Stomach (tissue), 9 donors: ENCODE data around the gene THSD7B. TPM values are rescaled to one million over a fixed set of nuclear protein-coding genes. Genes with fewer than 3 reads are reported as not detected.

ENCODE experiments used
- DNase-seq, 2 donors: peaks; one replicate each; pipeline versions ENCODE4 v3.0.0 to v3.0.0-alpha.2; 2013 to 2019
- H3K27ac ChIP-seq, 5 donors: fragments of 200-600 bp in 4 of 5; sonication (generic) in 4 of 5; one replicate each; pipeline ENCODE4 v1.5.1; 2013 to 2019; ENCODE audit warnings: mild to moderate bottlenecking in 1 of 5, moderate library complexity in 1 of 5
- H3K27me3 ChIP-seq, 3 donors: fragments of 200-600 bp; sonication (generic); one replicate each; pipeline ENCODE4 v1.5.1; 2017 to 2019; ENCODE audit warnings: mixed run types in 1 of 3
- H3K36me3 ChIP-seq, 4 donors: fragments of 200-600 bp; sonication (generic); 1 replicate in 3 of 4; 2 replicates in 1 of 4; pipeline ENCODE4 v1.5.1; 2016 to 2019
- H3K4me1 ChIP-seq, 4 donors: fragments of 200-600 bp; sonication (generic); one replicate each; pipeline ENCODE4 v1.5.1; 2016 to 2019
- H3K4me3 ChIP-seq, 4 donors: fragments of 200-600 bp; sonication (generic) in 3 of 4; one replicate each; pipeline ENCODE4 v1.5.1; 2016 to 2019; ENCODE audit warnings: mild to moderate bottlenecking in 1 of 4
- H3K9me3 ChIP-seq, 4 donors: fragments of 200-600 bp; sonication (generic); one replicate each; pipeline ENCODE4 v1.5.1; 2016 to 2019
- EP300 ChIP-seq: sonication (generic); formaldehyde crosslinking; IDR thresholded peaks from one replicate; pipeline ENCODE4 v1.6.1; 2017; ENCODE audit warnings: antibody characterized with exemption
- POLR2A ChIP-seq, 4 donors: fragments of 450-650 bp; IDR thresholded peaks; one replicate each; pipeline ENCODE4 v1.6.1; 2016; ENCODE audit warnings: antibody characterized with exemption in 4 of 4, control low read depth in 2 of 4, mild to moderate bottlenecking in 1 of 4, moderate library complexity in 1 of 4
- POLR2AphosphoS5 ChIP-seq, 3 donors: sonication (generic); formaldehyde crosslinking; IDR thresholded peaks; one replicate each; pipeline ENCODE4 v1.6.1; 2016; ENCODE audit warnings: antibody characterized with exemption in 3 of 3
- WGBS, 5 donors: extraction: QIAGEN DNeasy Blood & Tissue Kit in 3 of 5; methylation state at CpG; one replicate each; pipeline versions ENCODE4 v1.1.5 to v1.1.7; 2013 to 2018; 5-methylcytosine and 5-hydroxymethylcytosine counted together
- intact Hi-C: fragments of 100-400 bp; cut with DNase I; formaldehyde crosslinking; loops from one replicate; pipeline ENCODE4 v1.15.1; 2023; ENCODE audit warnings: low total_unique reads
- polyA plus RNA-seq, 3 donors: library from polyadenylated mRNA; stranded (reverse); fragments of 200-250 nt; gene quantifications; one replicate each; pipeline ENCODE4 v1.2.3, GENCODE V29; 2013
- total RNA-seq, 5 donors: library from RNA; depleted of rRNA; stranded (reverse); fragments of >200 nt; gene quantifications; one replicate each; pipeline versions ENCODE4 v1.1.0 to v1.2.3, GENCODE V29; 2014 to 2016
- TF ChIP-seq, protein P1 (sequence below), 7 experiments: fragments of 450-650 bp in 4 of 7; fragments of 200-600 bp in 3 of 7; sonication (generic) in 3 of 7; IDR thresholded peaks; one replicate each; pipeline ENCODE4 v1.5.1; 2016 to 2019; ENCODE audit warnings: antibody characterized with exemption in 7 of 7, control low read depth in 2 of 7, mild to moderate bottlenecking in 1 of 7
- donor health status: healthy with polysubstance abuse.
- donor health status: Bipolar disorder and iron deficiency.
- donor health status: healthy.

The THSD7B gene
- total and polyA plus RNA-seq, 8 donors = 0.05 to 4.4 TPM; not detected in 6

DNA sequence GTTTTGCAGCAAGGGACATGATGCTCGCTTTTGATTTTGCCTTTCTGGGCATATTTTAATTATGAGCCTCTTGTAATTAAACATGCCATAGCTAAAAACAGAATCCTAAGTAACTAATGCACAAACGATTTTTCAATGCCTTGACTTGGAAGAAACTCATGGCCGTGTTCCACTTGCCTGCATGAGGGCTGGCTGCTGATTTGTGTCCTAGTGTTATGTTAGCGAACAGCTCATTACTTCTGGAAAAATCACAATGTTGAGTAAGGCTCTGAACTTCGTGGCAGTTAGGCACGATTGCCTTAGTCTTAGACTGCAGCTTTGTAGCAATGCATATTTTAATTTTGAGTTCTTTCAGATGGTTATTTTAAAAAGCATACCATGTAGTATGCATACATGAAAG is 4.5 kb downstream of the THSD7B start:
- no peak for DNase-seq
- Histone ChIP-seq H3K36me3 (no peaks in the 10 kb centered on the region), H3K9me3 (no peaks in the 10 kb centered on the region), H3K27me3 (peaks cover 0 to 26% (median 14%) of the 10 kb centered on the region in 3 donors), H3K4me1 (peaks cover 0 to 20% (median 14%) of the 10 kb centered on the region in 4 donors), H3K4me3 (no peak overlapping the region), H3K27ac (no peak overlapping the region)
- WGBS, 5 donors = 63 to 82% (median 77%) methylated on average over 6 of the region's 6 CpGs
- TF ChIP-seq POLR2AphosphoS5 (IDR thresholded peaks at IDR 0.05) (no peak), POLR2A (IDR thresholded peaks at IDR 0.05) (no peak), EP300 (no peak)
- TF ChIP-seq, protein P1, sequence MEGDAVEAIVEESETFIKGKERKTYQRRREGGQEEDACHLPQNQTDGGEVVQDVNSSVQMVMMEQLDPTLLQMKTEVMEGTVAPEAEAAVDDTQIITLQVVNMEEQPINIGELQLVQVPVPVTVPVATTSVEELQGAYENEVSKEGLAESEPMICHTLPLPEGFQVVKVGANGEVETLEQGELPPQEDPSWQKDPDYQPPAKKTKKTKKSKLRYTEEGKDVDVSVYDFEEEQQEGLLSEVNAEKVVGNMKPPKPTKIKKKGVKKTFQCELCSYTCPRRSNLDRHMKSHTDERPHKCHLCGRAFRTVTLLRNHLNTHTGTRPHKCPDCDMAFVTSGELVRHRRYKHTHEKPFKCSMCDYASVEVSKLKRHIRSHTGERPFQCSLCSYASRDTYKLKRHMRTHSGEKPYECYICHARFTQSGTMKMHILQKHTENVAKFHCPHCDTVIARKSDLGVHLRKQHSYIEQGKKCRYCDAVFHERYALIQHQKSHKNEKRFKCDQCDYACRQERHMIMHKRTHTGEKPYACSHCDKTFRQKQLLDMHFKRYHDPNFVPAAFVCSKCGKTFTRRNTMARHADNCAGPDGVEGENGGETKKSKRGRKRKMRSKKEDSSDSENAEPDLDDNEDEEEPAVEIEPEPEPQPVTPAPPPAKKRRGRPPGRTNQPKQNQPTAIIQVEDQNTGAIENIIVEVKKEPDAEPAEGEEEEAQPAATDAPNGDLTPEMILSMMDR (IDR thresholded peaks at IDR 0.05) = no peak
- intact Hi-C loops = no loop called here

DNA sequence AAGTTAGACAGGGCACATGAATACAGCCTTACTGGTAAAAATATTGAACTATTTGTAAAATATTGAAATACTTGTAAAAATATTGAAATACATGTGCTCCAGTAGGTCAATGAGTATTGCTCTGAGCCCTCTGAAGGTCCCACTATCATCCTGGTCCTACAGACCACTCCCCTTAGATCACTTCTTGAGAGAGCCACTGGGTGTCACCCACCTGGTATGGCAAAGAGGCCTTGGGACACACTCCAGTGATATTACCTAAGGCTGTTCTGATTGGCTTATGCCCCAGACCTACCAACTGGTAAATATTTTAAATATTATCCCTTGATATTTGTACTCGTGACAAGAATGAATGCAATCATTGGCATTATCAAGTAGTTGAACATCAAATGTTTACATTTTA is 5.0 kb downstream of the THSD7B start:
- Histone ChIP-seq H3K4me3 (no peak overlapping the region), H3K36me3 (no peaks in the 10 kb centered on the region), H3K27me3 (peaks cover 0 to 20% (median 9%) of the 10 kb centered on the region in 3 donors), H3K27ac (no peak overlapping the region), H3K4me1 (peaks cover 0 to 15% (median 10%) of the 10 kb centered on the region in 4 donors), H3K9me3 (no peaks in the 10 kb centered on the region)
- DNase-seq = no peak
- WGBS, 5 donors = 28 to 42% (median 30%) methylated on average over 1 of the region's 1 CpG
- intact Hi-C loops = no loop called here
- TF ChIP-seq POLR2A (IDR thresholded peaks at IDR 0.05) (no peak), POLR2AphosphoS5 (IDR thresholded peaks at IDR 0.05) (no peak), EP300 (no peak)
- TF ChIP-seq, protein P1 (IDR thresholded peaks at IDR 0.05) = no peak

DNA sequence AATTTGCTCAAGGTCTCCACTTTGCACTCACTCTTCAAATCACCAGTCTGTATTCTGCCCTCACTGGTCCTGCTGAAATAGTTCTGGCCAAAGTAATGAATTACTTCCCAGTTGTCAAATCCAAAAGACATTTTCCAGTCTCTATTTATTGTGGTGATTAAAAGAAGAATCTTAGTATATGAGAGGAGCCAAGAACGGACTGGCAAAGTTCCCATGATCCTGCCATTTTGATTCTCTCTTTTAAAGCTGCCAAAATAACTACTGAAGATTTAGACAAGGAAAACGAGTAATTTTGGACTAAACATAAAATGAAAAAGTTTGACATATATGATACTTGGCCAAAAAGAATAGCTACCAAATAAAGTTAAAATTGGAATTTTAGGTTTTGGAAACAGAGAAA is 12.0 kb downstream of the THSD7B start:
- TF ChIP-seq POLR2AphosphoS5 (IDR thresholded peaks at IDR 0.05) (no peak), POLR2A (IDR thresholded peaks at IDR 0.05) (no peak), EP300 (no peak)
- TF ChIP-seq, protein P1 (IDR thresholded peaks at IDR 0.05) = no peak
- Histone ChIP-seq H3K36me3 (no peaks in the 10 kb centered on the region), H3K4me1 (no peaks in the 10 kb centered on the region), H3K27ac (no peak overlapping the region), H3K27me3 (no peaks in the 10 kb centered on the region), H3K4me3 (no peak overlapping the region), H3K9me3 (no peaks in the 10 kb centered on the region)
- intact Hi-C loops = no loop called here
- peak in 1 of 2 donors; percentile 4 for DNase-seq
- WGBS, 5 donors = 42 to 60% (median 53%) methylated on average over 2 of the region's 2 CpGs

DNA sequence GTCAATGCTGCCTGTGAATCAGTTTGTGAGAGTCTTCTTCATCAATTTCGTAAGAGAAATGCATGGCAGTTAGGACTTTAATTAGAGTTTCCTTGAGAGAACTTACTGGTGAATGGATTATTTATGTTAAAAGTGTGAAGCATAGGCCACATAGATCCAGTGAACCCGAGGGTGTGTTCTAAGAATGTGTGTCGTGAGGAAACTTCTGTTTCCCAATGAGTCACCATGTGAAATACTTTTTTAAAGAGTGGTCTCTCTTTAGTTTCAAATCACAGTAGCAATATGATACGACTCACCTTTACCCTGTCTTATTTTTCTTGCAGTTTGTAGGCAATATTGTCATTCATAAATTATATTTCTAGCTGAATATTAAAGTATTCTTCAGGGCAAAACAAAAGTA is 18.5 kb downstream of the THSD7B start:
- H3K4me1 ChIP-seq = no peaks in the 10 kb centered on the region
- TF ChIP-seq POLR2AphosphoS5 (IDR thresholded peaks at IDR 0.05) = no peak
- TF ChIP-seq, protein P1 (IDR thresholded peaks at IDR 0.05) = no peak
- TF ChIP-seq EP300 = no peak
- no peak for TF ChIP-seq POLR2A (IDR thresholded peaks at IDR 0.05)
- no peaks in the 10 kb centered on the region for H3K36me3 ChIP-seq
- intact Hi-C loops = no loop called here
- no peak overlapping the region for H3K27ac ChIP-seq
- no peaks in the 10 kb centered on the region for H3K27me3 ChIP-seq
- H3K4me3 ChIP-seq = no peak overlapping the region
- 52 to 60% (median 58%) methylated on average over 4 of the region's 4 CpGs for WGBS, 5 donors
- no peaks in the 10 kb centered on the region for H3K9me3 ChIP-seq
- DNase-seq = no peak
